Liver (tissue), 9 donors: ENCODE data around the gene RBM6. TPM values are rescaled to one million over a fixed set of nuclear protein-coding genes. Genes with fewer than 3 reads are reported as not detected.

Source experiments
- DNase-seq: peaks from one replicate; pipeline ENCODE4 v3.0.0-alpha.2; 2017; ENCODE audit warnings: low spot score
- H3K27ac ChIP-seq, 2 donors: one replicate each; pipeline ENCODE4 v1.7.0; 2013; ENCODE audit warnings: inconsistent platforms in 2 of 2, low read length in 2 of 2, control low read depth in 1 of 2, low read depth in 1 of 2, mild to moderate bottlenecking in 1 of 2
- H3K27me3 ChIP-seq, 4 donors: one replicate each; pipeline versions ENCODE4 v1.6.1 to v1.7.0; 2013; ENCODE audit warnings: low read length in 3 of 4, inconsistent platforms in 1 of 4, mild to moderate bottlenecking in 1 of 4, moderate library complexity in 1 of 4; ENCODE audit not compliant: control insufficient read depth in 4 of 4, insufficient read depth in 4 of 4
- H3K36me3 ChIP-seq, 4 donors: one replicate each; pipeline versions ENCODE4 v1.6.1 to v1.7.0; 2013; ENCODE audit warnings: low read length in 3 of 4, mild to moderate bottlenecking in 3 of 4, low read depth in 1 of 4, moderate library complexity in 1 of 4; ENCODE audit not compliant: control insufficient read depth in 4 of 4, insufficient read depth in 3 of 4
- H3K4me1 ChIP-seq, 4 donors: one replicate each; pipeline versions ENCODE4 v1.6.1 to v1.7.0; 2013; ENCODE audit warnings: low read length in 3 of 4, mild to moderate bottlenecking in 3 of 4, moderate library complexity in 1 of 4; ENCODE audit not compliant: control insufficient read depth in 4 of 4, insufficient read depth in 4 of 4
- H3K4me3 ChIP-seq, 3 donors: one replicate each; pipeline versions ENCODE4 v1.6.1 to v1.7.0; 2013; ENCODE audit warnings: low read length in 3 of 3, control low read depth in 1 of 3, low read depth in 1 of 3, mild to moderate bottlenecking in 1 of 3
- H3K9ac ChIP-seq, 2 donors: one replicate each; pipeline ENCODE4 v1.7.0; 2013; ENCODE audit warnings: low read length in 2 of 2, mild to moderate bottlenecking in 2 of 2, moderate library complexity in 2 of 2, control low read depth in 1 of 2, low read depth in 1 of 2
- H3K9me3 ChIP-seq, 4 donors: one replicate each; pipeline versions ENCODE4 v1.6.1 to v1.7.0; 2013; ENCODE audit warnings: low read length in 3 of 4; ENCODE audit not compliant: control insufficient read depth in 4 of 4
- ATF3 ChIP-seq: IDR thresholded peaks from 2 replicates; pipeline ENCODE4 v1.6.1; 2016; ENCODE audit warnings: antibody characterized with exemption
- CTCF ChIP-seq: fragments of 150-350 bp; IDR thresholded peaks from 2 replicates; pipeline ENCODE4 v1.5.1; 2017; ENCODE audit warnings: improper control_type of control experiment, low read depth, low read length; ENCODE audit not compliant: missing input control
- EGR1 ChIP-seq, 2 donors: IDR thresholded peaks; 2 replicates each; pipeline ENCODE4 v1.6.1; 2016 to 2018; ENCODE audit warnings: antibody characterized with exemption in 2 of 2, low read depth in 2 of 2
- FOXA1 ChIP-seq: IDR thresholded peaks from 2 replicates; pipeline ENCODE4 v1.6.1; 2016; ENCODE audit warnings: antibody characterized with exemption
- FOXA2 ChIP-seq: IDR thresholded peaks from 2 replicates; pipeline ENCODE4 v1.6.1; 2016; ENCODE audit warnings: antibody characterized with exemption
- GABPA ChIP-seq, 2 donors: IDR thresholded peaks in 1 of 2; conservative IDR thresholded peaks in 1 of 2; 2 replicates each; pipeline ENCODE4 v1.6.1; 2016; ENCODE audit warnings: antibody characterized with exemption in 2 of 2, mild to moderate bottlenecking in 1 of 2, moderate library complexity in 1 of 2
- HNF4G ChIP-seq: IDR thresholded peaks from 2 replicates; pipeline ENCODE4 v1.6.1; 2016; ENCODE audit warnings: antibody characterized with exemption
- JUND ChIP-seq, 2 donors: IDR thresholded peaks; 2 replicates each; pipeline ENCODE4 v1.6.1; 2016; ENCODE audit warnings: antibody characterized with exemption in 2 of 2
- MAX ChIP-seq: IDR thresholded peaks from 2 replicates; pipeline ENCODE4 v1.6.1; 2016; ENCODE audit warnings: antibody characterized with exemption
- NR2F2 ChIP-seq: IDR thresholded peaks from 2 replicates; pipeline ENCODE4 v1.6.1; 2016; ENCODE audit warnings: antibody characterized with exemption
- REST ChIP-seq: IDR thresholded peaks from 2 replicates; pipeline ENCODE4 v1.6.1; 2016; ENCODE audit warnings: antibody characterized with exemption, mild to moderate bottlenecking
- RXRA ChIP-seq, 2 donors: IDR thresholded peaks; 2 replicates each; pipeline ENCODE4 v1.6.1; 2017 to 2018; ENCODE audit warnings: antibody characterized with exemption in 2 of 2, mild to moderate bottlenecking in 1 of 2
- SP1 ChIP-seq: IDR thresholded peaks from 2 replicates; pipeline ENCODE4 v1.6.1; 2018; ENCODE audit warnings: antibody characterized with exemption, mild to moderate bottlenecking
- TAF1 ChIP-seq: conservative IDR thresholded peaks from 2 replicates; pipeline ENCODE4 v1.6.1; 2016; ENCODE audit warnings: antibody characterized with exemption, mild to moderate bottlenecking
- YY1 ChIP-seq: IDR thresholded peaks from 2 replicates; pipeline ENCODE4 v1.6.1; 2016; ENCODE audit warnings: antibody characterized with exemption, mild to moderate bottlenecking
- ZBTB33 ChIP-seq: IDR thresholded peaks from 2 replicates; pipeline ENCODE4 v1.6.1; 2016; ENCODE audit warnings: antibody characterized with exemption
- WGBS: extraction: QIAGEN DNeasy Blood & Tissue Kit; methylation state at CpG from one replicate; pipeline ENCODE4 v1.1.7; 2013; 5-methylcytosine and 5-hydroxymethylcytosine counted together
- polyA plus RNA-seq, 2 donors: library from polyadenylated mRNA; stranded (reverse) in 1 of 2; unstranded in 1 of 2; fragments of 200-250 nt in 1 of 2; fragments of >200 nt in 1 of 2; fragmentation: Nextera tagmentation in 1 of 2; extraction: Ambion mirVana in 1 of 2; gene quantifications; one replicate each; pipeline versions ENCODE4 v1.2.1 to v1.2.3, GENCODE V29; 2013 to 2015
- total RNA-seq, 2 donors: library from RNA; depleted of rRNA; stranded (reverse); fragments of >200 nt; gene quantifications; one replicate each; pipeline ENCODE4 v1.2.3, GENCODE V29; 2014
- donor health status: healthy.
- donor health status: healthy.
- donor health status: healthy.
- donor health status: healthy.
- donor health status: healthy.

RBM6 gene
- total and polyA plus RNA-seq, 4 donors: 10.9 to 59.2 (median 37.5) TPM

- TF ChIP-seq JUND (IDR thresholded peaks at IDR 0.05): no peak
- no peak for TF ChIP-seq NR2F2
Measured at GRCh38 chr3:50124052-50124799, 184.3 kb downstream of the RBM6 start (continued).

- TF ChIP-seq RXRA (IDR thresholded peaks at IDR 0.05) (no peak), FOXA1 (no peak), SP1 (no peak), ZBTB33 (no peak), YY1 (no peak), NR2F2 (no peak), EGR1 (IDR thresholded peaks at IDR 0.05; ENCODE audit: low read depth in 2 of 2) (no peak), REST (no peak), HNF4G (no peak), JUND (IDR thresholded peaks at IDR 0.05) (no peak), ATF3 (no peak), MAX (no peak), FOXA2 (no peak), GABPA (IDR thresholded peaks at IDR 0.05 in 1 of 2, conservative IDR thresholded peaks at IDR 0.05 in 1 of 2) (no peak), CTCF (no peak), TAF1 (no peak)
- Histone ChIP-seq H3K27ac (no peak overlapping the region), H3K9ac (no peak overlapping the region), H3K36me3 (peaks cover 0 to 9% (median 3%) of the 10 kb centered on the region in 4 donors), H3K4me3 (no peak overlapping the region), H3K9me3 (no peaks in the 10 kb centered on the region), H3K4me1 (no peaks in the 10 kb centered on the region), H3K27me3 (no peaks in the 10 kb centered on the region)
- no peak for DNase-seq
- WGBS: 47% methylated on average over 12 of the region's 12 CpGs
Measured at GRCh38 chr3:50124800-50125178, 184.8 kb downstream of the RBM6 start.
